ENCODE data around the gene EAF2. TPM values are rescaled to one million over a fixed set of nuclear protein-coding genes. Genes with fewer than 3 reads are reported as not detected.

The EAF2 gene
- total RNA-seq, 1 donor from 2014 or later: 1.4 TPM

DNA sequence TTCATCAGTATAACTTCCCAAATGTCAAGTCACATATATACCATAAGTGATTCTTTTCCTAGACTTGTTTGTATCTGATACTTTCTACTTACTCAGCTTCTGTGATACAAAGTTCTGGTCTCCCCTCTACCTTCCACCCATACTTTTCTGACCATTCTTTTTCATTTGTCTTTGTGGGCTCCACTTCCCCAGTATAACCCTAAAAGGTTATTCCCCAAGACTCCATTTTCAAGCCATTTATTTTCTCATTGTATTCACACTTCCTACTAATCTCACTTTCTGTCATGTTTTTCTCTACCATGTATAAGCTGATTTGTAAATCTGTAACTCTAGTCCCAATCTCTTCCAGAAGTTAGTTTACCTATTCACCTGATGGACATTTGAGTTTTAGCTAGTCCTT is 34.1 kb upstream of the EAF2 start:
- H3K36me3 Mint-ChIP-seq (ENCODE audit: unreplicated experiment): no peaks in the 10 kb centered on the region
- no peak for DNase-seq
- TF ChIP-seq CTCF (IDR thresholded peaks at IDR 0.05; ENCODE audit: partially characterized antibody, unreplicated experiment): no peak
- H3K9me3 Mint-ChIP-seq (ENCODE audit: unreplicated experiment): no peaks in the 10 kb centered on the region
- H3K27me3 Mint-ChIP-seq (ENCODE audit: unreplicated experiment): no peaks in the 10 kb centered on the region
- no peak overlapping the region for H3K4me3 Mint-ChIP-seq (ENCODE audit: unreplicated experiment)
- no peak overlapping the region for H3K27ac Mint-ChIP-seq (ENCODE audit: unreplicated experiment)
- H3K4me1 Mint-ChIP-seq (ENCODE audit: low read depth, unreplicated experiment): no peaks in the 10 kb centered on the region

- no peak for TF ChIP-seq CTCF (IDR thresholded peaks at IDR 0.05; ENCODE audit: partially characterized antibody, unreplicated experiment)
- Mint-ChIP-seq H3K4me3 (ENCODE audit: unreplicated experiment) (no peak overlapping the region), H3K4me1 (ENCODE audit: low read depth, unreplicated experiment) (no peaks in the 10 kb centered on the region), H3K27ac (ENCODE audit: unreplicated experiment) (no peak overlapping the region), H3K9me3 (ENCODE audit: unreplicated experiment) (no peaks in the 10 kb centered on the region), H3K36me3 (ENCODE audit: unreplicated experiment) (no peaks in the 10 kb centered on the region), H3K27me3 (ENCODE audit: unreplicated experiment) (no peaks in the 10 kb centered on the region)
- DNase-seq: no peak
Observed at GRCh38 chr3:121803771-121804320, 31.2 kb upstream of the EAF2 start.

DNA sequence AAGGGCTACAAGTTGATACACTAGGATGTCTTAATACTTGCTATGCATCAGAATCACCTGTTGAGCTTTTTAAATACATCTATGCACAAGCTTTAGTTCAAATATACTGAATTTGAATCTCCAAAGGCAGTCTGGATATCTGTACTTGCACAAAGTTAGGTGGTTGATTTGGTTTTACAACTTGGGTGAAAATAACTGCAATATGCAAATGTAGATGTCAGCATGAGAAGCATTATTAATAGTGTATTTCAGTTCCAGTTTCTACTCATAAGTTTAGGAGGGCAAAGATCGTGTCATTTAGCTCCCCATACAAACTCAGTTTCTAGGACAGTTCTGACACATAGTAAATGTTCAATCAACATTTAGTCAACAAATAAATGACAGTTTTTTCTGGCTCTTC is 25.8 kb upstream of the EAF2 start:
- no peaks in the 10 kb centered on the region for H3K4me1 Mint-ChIP-seq (ENCODE audit: low read depth, unreplicated experiment)
- no peaks in the 10 kb centered on the region for H3K36me3 Mint-ChIP-seq (ENCODE audit: unreplicated experiment)
- TF ChIP-seq CTCF (IDR thresholded peaks at IDR 0.05; ENCODE audit: partially characterized antibody, unreplicated experiment): no peak
- DNase-seq: no peak
- no peaks in the 10 kb centered on the region for H3K9me3 Mint-ChIP-seq (ENCODE audit: unreplicated experiment)
- H3K4me3 Mint-ChIP-seq (ENCODE audit: unreplicated experiment): no peak overlapping the region
- no peak overlapping the region for H3K27ac Mint-ChIP-seq (ENCODE audit: unreplicated experiment)
- no peaks in the 10 kb centered on the region for H3K27me3 Mint-ChIP-seq (ENCODE audit: unreplicated experiment)

DNA sequence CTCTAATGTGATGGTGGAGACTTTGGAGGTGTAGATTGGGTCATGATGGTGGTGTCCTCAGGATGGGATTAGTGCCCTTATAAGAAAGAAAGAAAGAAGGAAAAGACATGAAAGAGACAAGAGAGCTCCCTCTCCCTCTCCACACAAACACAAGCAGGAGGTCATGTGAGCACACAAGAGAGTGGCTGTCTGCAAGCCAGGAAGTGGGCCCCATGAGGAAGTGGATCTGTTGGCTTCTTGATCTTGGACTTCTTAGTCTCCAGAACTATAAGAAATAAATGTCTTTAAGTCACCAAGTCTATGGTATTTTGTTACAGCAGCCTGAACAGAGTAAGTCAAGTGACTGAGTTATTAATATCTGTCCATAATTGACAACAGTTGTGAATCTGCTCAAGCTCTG is 17.3 kb upstream of the EAF2 start:
- no peak for TF ChIP-seq CTCF (IDR thresholded peaks at IDR 0.05; ENCODE audit: partially characterized antibody, unreplicated experiment)
- Mint-ChIP-seq H3K4me3 (ENCODE audit: unreplicated experiment) (no peak overlapping the region), H3K27ac (ENCODE audit: unreplicated experiment) (no peak overlapping the region), H3K9me3 (ENCODE audit: unreplicated experiment) (no peaks in the 10 kb centered on the region), H3K4me1 (ENCODE audit: low read depth, unreplicated experiment) (no peaks in the 10 kb centered on the region), H3K27me3 (ENCODE audit: unreplicated experiment) (no peaks in the 10 kb centered on the region), H3K36me3 (ENCODE audit: unreplicated experiment) (peaks cover 9% of the 10 kb centered on the region)
- no peak for DNase-seq

DNA sequence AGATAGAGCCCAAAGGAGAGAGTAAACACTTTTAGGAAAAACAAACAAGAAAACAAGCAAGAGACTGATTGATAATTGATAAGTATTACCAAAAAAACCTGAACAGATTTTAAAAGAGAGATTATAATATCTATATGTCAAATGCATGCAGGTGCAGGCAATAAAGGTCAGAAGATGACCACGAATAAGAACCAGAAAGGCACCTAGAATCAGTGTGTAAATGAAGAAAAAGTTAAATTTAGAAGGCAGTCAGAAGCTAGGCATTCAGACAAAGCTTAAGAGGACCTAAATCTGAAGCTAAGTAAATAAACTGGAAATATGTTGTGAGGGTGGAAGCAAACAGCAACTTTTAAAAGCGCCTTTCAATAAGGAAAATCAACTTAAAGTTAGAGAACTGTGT is 16.4 kb upstream of the EAF2 start:
- H3K4me3 Mint-ChIP-seq (ENCODE audit: unreplicated experiment): no peak overlapping the region
- H3K4me1 Mint-ChIP-seq (ENCODE audit: low read depth, unreplicated experiment): no peaks in the 10 kb centered on the region
- no peak for TF ChIP-seq CTCF (IDR thresholded peaks at IDR 0.05; ENCODE audit: partially characterized antibody, unreplicated experiment)
- H3K9me3 Mint-ChIP-seq (ENCODE audit: unreplicated experiment): no peaks in the 10 kb centered on the region
- no peak overlapping the region for H3K27ac Mint-ChIP-seq (ENCODE audit: unreplicated experiment)
- DNase-seq: no peak
- H3K36me3 Mint-ChIP-seq (ENCODE audit: unreplicated experiment): peaks cover 17% of the 10 kb centered on the region
- peaks cover 1% of the 10 kb centered on the region for H3K27me3 Mint-ChIP-seq (ENCODE audit: unreplicated experiment)

Data from glutamatergic neuron (in vitro differentiated cells).